ENCODE data around the gene PET100.

DNA sequence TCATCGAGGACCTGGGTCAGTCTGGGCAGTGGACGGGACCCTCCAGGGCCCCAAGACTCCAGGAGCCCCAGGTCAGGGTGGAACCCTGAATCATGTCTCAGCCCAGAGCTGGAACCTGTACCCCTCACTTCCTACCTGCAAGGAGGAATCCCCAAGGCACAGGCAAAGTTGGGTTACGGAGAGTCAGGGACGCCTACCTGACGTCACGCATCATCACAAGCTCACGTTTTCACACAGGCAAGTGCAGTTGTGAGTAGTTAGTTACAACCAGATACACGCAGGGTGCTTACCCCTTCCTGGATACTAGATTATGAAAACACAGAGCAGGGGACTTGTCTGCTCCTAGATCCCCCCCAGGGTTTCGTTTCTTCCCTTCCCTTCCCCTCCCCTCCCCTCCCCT, 41.2 kb downstream of the PET100 start:
- TF ChIP-seq, protein P1, sequence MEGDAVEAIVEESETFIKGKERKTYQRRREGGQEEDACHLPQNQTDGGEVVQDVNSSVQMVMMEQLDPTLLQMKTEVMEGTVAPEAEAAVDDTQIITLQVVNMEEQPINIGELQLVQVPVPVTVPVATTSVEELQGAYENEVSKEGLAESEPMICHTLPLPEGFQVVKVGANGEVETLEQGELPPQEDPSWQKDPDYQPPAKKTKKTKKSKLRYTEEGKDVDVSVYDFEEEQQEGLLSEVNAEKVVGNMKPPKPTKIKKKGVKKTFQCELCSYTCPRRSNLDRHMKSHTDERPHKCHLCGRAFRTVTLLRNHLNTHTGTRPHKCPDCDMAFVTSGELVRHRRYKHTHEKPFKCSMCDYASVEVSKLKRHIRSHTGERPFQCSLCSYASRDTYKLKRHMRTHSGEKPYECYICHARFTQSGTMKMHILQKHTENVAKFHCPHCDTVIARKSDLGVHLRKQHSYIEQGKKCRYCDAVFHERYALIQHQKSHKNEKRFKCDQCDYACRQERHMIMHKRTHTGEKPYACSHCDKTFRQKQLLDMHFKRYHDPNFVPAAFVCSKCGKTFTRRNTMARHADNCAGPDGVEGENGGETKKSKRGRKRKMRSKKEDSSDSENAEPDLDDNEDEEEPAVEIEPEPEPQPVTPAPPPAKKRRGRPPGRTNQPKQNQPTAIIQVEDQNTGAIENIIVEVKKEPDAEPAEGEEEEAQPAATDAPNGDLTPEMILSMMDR (IDR thresholded peaks at IDR 0.05; ENCODE audit: poor library complexity, severe bottlenecking): no peak
- TF ChIP-seq EP300 (conservative IDR thresholded peaks at IDR 0.05; ENCODE audit: poor library complexity, severe bottlenecking) (no peak), SMC3 (conservative IDR thresholded peaks at IDR 0.05; ENCODE audit: poor library complexity) (no peak), RAD21 (conservative IDR thresholded peaks at IDR 0.05) (no peak)

All from neural cell (in vitro differentiated cells).